ENCODE data around the gene FAM234B. TPM values are rescaled to one million over a fixed set of nuclear protein-coding genes. Genes with fewer than 3 reads are reported as not detected.

Gene FAM234B
- polyA plus RNA-seq, 2 donors = 0.84 to 1.1 TPM

GRCh38 chr12:13069380-13069779, 25.2 kb downstream of the FAM234B start:
- H3K9me3 ChIP-seq (ENCODE audit: control insufficient read depth in 2 of 2, insufficient read depth in 1 of 2, low read depth in 1 of 2, low read length in 1 of 2) = no peaks in the 10 kb centered on the region
- H3K27me3 ChIP-seq (ENCODE audit: control insufficient read depth in 1 of 2, insufficient read depth in 2 of 2, low read length in 2 of 2) = no peaks in the 10 kb centered on the region
- H3K4me3 ChIP-seq (ENCODE audit: low read depth in 1 of 2, low read length in 2 of 2) = no peak overlapping the region
- 95 to 96% methylated on average over 6 of the region's 6 CpGs for WGBS, 2 donors
- H3K27ac ChIP-seq (ENCODE audit: low read depth in 2 of 2, low read length in 1 of 2) = no peak overlapping the region
- H3K36me3 ChIP-seq (ENCODE audit: control insufficient read depth in 2 of 2, insufficient read depth in 2 of 2, low read length in 1 of 2) = peaks cover 3 to 5% of the 10 kb centered on the region in 2 donors
- H3K4me1 ChIP-seq (ENCODE audit: control insufficient read depth in 2 of 2, insufficient read depth in 2 of 2, low read length in 1 of 2) = no peaks in the 10 kb centered on the region

GRCh38 chr12:13071305-13072280, 27.4 kb downstream of the FAM234B start:
- Histone ChIP-seq H3K4me1 (ENCODE audit: control insufficient read depth in 2 of 2, insufficient read depth in 2 of 2, low read length in 1 of 2) (no peaks in the 10 kb centered on the region), H3K27ac (ENCODE audit: low read depth in 2 of 2, low read length in 1 of 2) (peak overlapping the region; percentile 41 to 62), H3K27me3 (ENCODE audit: control insufficient read depth in 1 of 2, insufficient read depth in 2 of 2, low read length in 2 of 2) (no peaks in the 10 kb centered on the region), H3K36me3 (ENCODE audit: control insufficient read depth in 2 of 2, insufficient read depth in 2 of 2, low read length in 1 of 2) (peaks cover 3 to 9% of the 10 kb centered on the region in 2 donors), H3K4me3 (ENCODE audit: low read depth in 1 of 2, low read length in 2 of 2) (no peak overlapping the region), H3K9me3 (ENCODE audit: control insufficient read depth in 2 of 2, insufficient read depth in 1 of 2, low read depth in 1 of 2, low read length in 1 of 2) (no peaks in the 10 kb centered on the region)
- whole genome bisulfite sequencing, 2 donors = 57 to 74% methylated on average over 10 of the region's 10 CpGs

GRCh38 chr12:13073173-13073572, 29.0 kb downstream of the FAM234B start:
- Histone ChIP-seq H3K4me3 (ENCODE audit: low read depth in 1 of 2, low read length in 2 of 2) (no peak overlapping the region), H3K9me3 (ENCODE audit: control insufficient read depth in 2 of 2, insufficient read depth in 1 of 2, low read depth in 1 of 2, low read length in 1 of 2) (no peaks in the 10 kb centered on the region), H3K27ac (ENCODE audit: low read depth in 2 of 2, low read length in 1 of 2) (no peak overlapping the region), H3K36me3 (ENCODE audit: control insufficient read depth in 2 of 2, insufficient read depth in 2 of 2, low read length in 1 of 2) (peaks cover 0 to 11% of the 10 kb centered on the region in 2 donors), H3K27me3 (ENCODE audit: control insufficient read depth in 1 of 2, insufficient read depth in 2 of 2, low read length in 2 of 2) (no peaks in the 10 kb centered on the region), H3K4me1 (ENCODE audit: control insufficient read depth in 2 of 2, insufficient read depth in 2 of 2, low read length in 1 of 2) (no peaks in the 10 kb centered on the region)
- 70 to 79% methylated on average over 3 of the region's 3 CpGs for WGBS, 2 donors

GRCh38 chr12:13074396-13075117, 30.4 kb downstream of the FAM234B start:
- no peaks in the 10 kb centered on the region for H3K27me3 ChIP-seq (ENCODE audit: control insufficient read depth in 1 of 2, insufficient read depth in 2 of 2, low read length in 2 of 2)
- no peak overlapping the region for H3K27ac ChIP-seq (ENCODE audit: low read depth in 2 of 2, low read length in 1 of 2)
- no peak overlapping the region for H3K4me3 ChIP-seq (ENCODE audit: low read depth in 1 of 2, low read length in 2 of 2)
- no peaks in the 10 kb centered on the region for H3K9me3 ChIP-seq (ENCODE audit: control insufficient read depth in 2 of 2, insufficient read depth in 1 of 2, low read depth in 1 of 2, low read length in 1 of 2)
- 91% methylated on average over 3 of the region's 3 CpGs for WGBS, 2 donors
- H3K4me1 ChIP-seq (ENCODE audit: control insufficient read depth in 2 of 2, insufficient read depth in 2 of 2, low read length in 1 of 2) = no peaks in the 10 kb centered on the region
- peaks cover 0 to 10% of the 10 kb centered on the region in 2 donors for H3K36me3 ChIP-seq (ENCODE audit: control insufficient read depth in 2 of 2, insufficient read depth in 2 of 2, low read length in 1 of 2)

GRCh38 chr12:13075118-13075480, 30.9 kb downstream of the FAM234B start:
- no peaks in the 10 kb centered on the region for H3K27me3 ChIP-seq (ENCODE audit: control insufficient read depth in 1 of 2, insufficient read depth in 2 of 2, low read length in 2 of 2)
- H3K27ac ChIP-seq (ENCODE audit: low read depth in 2 of 2, low read length in 1 of 2) = no peak overlapping the region
- no peaks in the 10 kb centered on the region for H3K4me1 ChIP-seq (ENCODE audit: control insufficient read depth in 2 of 2, insufficient read depth in 2 of 2, low read length in 1 of 2)
- no peak overlapping the region for H3K4me3 ChIP-seq (ENCODE audit: low read depth in 1 of 2, low read length in 2 of 2)
- peaks cover 0 to 11% of the 10 kb centered on the region in 2 donors for H3K36me3 ChIP-seq (ENCODE audit: control insufficient read depth in 2 of 2, insufficient read depth in 2 of 2, low read length in 1 of 2)
- no peaks in the 10 kb centered on the region for H3K9me3 ChIP-seq (ENCODE audit: control insufficient read depth in 2 of 2, insufficient read depth in 1 of 2, low read depth in 1 of 2, low read length in 1 of 2)

GRCh38 chr12:13075786-13076570, 31.8 kb downstream of the FAM234B start:
- 91 to 92% methylated on average over 12 of the region's 12 CpGs for WGBS, 2 donors
- H3K27ac ChIP-seq (ENCODE audit: low read depth in 2 of 2, low read length in 1 of 2) = no peak overlapping the region
- no peaks in the 10 kb centered on the region for H3K9me3 ChIP-seq (ENCODE audit: control insufficient read depth in 2 of 2, insufficient read depth in 1 of 2, low read depth in 1 of 2, low read length in 1 of 2)
- H3K27me3 ChIP-seq (ENCODE audit: control insufficient read depth in 1 of 2, insufficient read depth in 2 of 2, low read length in 2 of 2) = no peaks in the 10 kb centered on the region
- no peak overlapping the region for H3K4me3 ChIP-seq (ENCODE audit: low read depth in 1 of 2, low read length in 2 of 2)
- peaks cover 0 to 11% of the 10 kb centered on the region in 2 donors for H3K36me3 ChIP-seq (ENCODE audit: control insufficient read depth in 2 of 2, insufficient read depth in 2 of 2, low read length in 1 of 2)
- H3K4me1 ChIP-seq (ENCODE audit: control insufficient read depth in 2 of 2, insufficient read depth in 2 of 2, low read length in 1 of 2) = no peaks in the 10 kb centered on the region

GRCh38 chr12:13079440-13079906, 35.3 kb downstream of the FAM234B start:
- Histone ChIP-seq H3K9me3 (ENCODE audit: control insufficient read depth in 2 of 2, insufficient read depth in 1 of 2, low read depth in 1 of 2, low read length in 1 of 2) (no peaks in the 10 kb centered on the region), H3K27me3 (ENCODE audit: control insufficient read depth in 1 of 2, insufficient read depth in 2 of 2, low read length in 2 of 2) (no peaks in the 10 kb centered on the region), H3K27ac (ENCODE audit: low read depth in 2 of 2, low read length in 1 of 2) (no peak overlapping the region), H3K4me3 (ENCODE audit: low read depth in 1 of 2, low read length in 2 of 2) (no peak overlapping the region), H3K36me3 (ENCODE audit: control insufficient read depth in 2 of 2, insufficient read depth in 2 of 2, low read length in 1 of 2) (peaks cover 0 to 11% of the 10 kb centered on the region in 2 donors), H3K4me1 (ENCODE audit: control insufficient read depth in 2 of 2, insufficient read depth in 2 of 2, low read length in 1 of 2) (no peaks in the 10 kb centered on the region)
- WGBS, 2 donors = 80 to 87% methylated on average over 8 of the region's 8 CpGs

- Histone ChIP-seq H3K9me3 (ENCODE audit: control insufficient read depth in 2 of 2, insufficient read depth in 1 of 2, low read depth in 1 of 2, low read length in 1 of 2) (no peaks in the 10 kb centered on the region), H3K27me3 (ENCODE audit: control insufficient read depth in 1 of 2, insufficient read depth in 2 of 2, low read length in 2 of 2) (no peaks in the 10 kb centered on the region), H3K4me3 (ENCODE audit: low read depth in 1 of 2, low read length in 2 of 2) (no peak overlapping the region), H3K27ac (ENCODE audit: low read depth in 2 of 2, low read length in 1 of 2) (no peak overlapping the region), H3K4me1 (ENCODE audit: control insufficient read depth in 2 of 2, insufficient read depth in 2 of 2, low read length in 1 of 2) (peaks cover 0 to 4% of the 10 kb centered on the region in 2 donors), H3K36me3 (ENCODE audit: control insufficient read depth in 2 of 2, insufficient read depth in 2 of 2, low read length in 1 of 2) (peaks cover 0 to 8% of the 10 kb centered on the region in 2 donors)
- 90 to 91% methylated on average over 3 of the region's 3 CpGs for WGBS, 2 donors
These were observed 36.1 kb downstream of the FAM234B start for GRCh38 chr12:13080266-13080665.

GRCh38 chr12:13082861-13083260, 38.7 kb downstream of the FAM234B start:
- no peaks in the 10 kb centered on the region for H3K9me3 ChIP-seq (ENCODE audit: control insufficient read depth in 2 of 2, insufficient read depth in 1 of 2, low read depth in 1 of 2, low read length in 1 of 2)
- H3K27me3 ChIP-seq (ENCODE audit: control insufficient read depth in 1 of 2, insufficient read depth in 2 of 2, low read length in 2 of 2) = no peaks in the 10 kb centered on the region
- H3K4me1 ChIP-seq (ENCODE audit: control insufficient read depth in 2 of 2, insufficient read depth in 2 of 2, low read length in 1 of 2) = peaks cover 0 to 4% of the 10 kb centered on the region in 2 donors
- 89 to 99% methylated on average over 2 of the region's 2 CpGs for WGBS, 2 donors
- H3K27ac ChIP-seq (ENCODE audit: low read depth in 2 of 2, low read length in 1 of 2) = no peak overlapping the region
- H3K4me3 ChIP-seq (ENCODE audit: low read depth in 1 of 2, low read length in 2 of 2) = no peak overlapping the region
- H3K36me3 ChIP-seq (ENCODE audit: control insufficient read depth in 2 of 2, insufficient read depth in 2 of 2, low read length in 1 of 2) = peaks cover 0 to 3% of the 10 kb centered on the region in 2 donors

Data from esophagus (tissue), 2 donors.